SK-N-MC (cell line): ENCODE data around the gene CCDC50.
A peak's percentile ranks its signal among the peaks of the same experiment; 100 is the strongest.

Experiments used
- EZH2 ChIP-seq: fragments of 200-600 bp; sonication (generic); IDR thresholded peaks from one replicate; pipeline ENCODE4 v1.6.1; 2017; ENCODE audit warnings: antibody characterized with exemption
- POLR2AphosphoS5 ChIP-seq: IDR thresholded peaks from 2 replicates; pipeline ENCODE4 v1.6.1; 2012; ENCODE audit warnings: mild to moderate bottlenecking, low read depth, low read length, borderline replicate concordance

- TF ChIP-seq EZH2 = no peak
- peak; percentile 59; the same call in 1 of the 2 replicates for TF ChIP-seq POLR2AphosphoS5
Observed at GRCh38 chr3:191328962-191329653, at the start of gene CCDC50.
